PFSK-1 (cell line): Measurements from ENCODE around the gene RAC2.

ENCODE experiments used
- FOXP2 ChIP-seq: optimal IDR thresholded peaks from 2 replicates; pipeline ENCODE3; 2011; ENCODE audit warnings: borderline replicate concordance, control low read depth, inconsistent platforms; ENCODE audit not compliant: insufficient read depth; ENCODE audit errors: extremely low read length, extremely low read depth
- POLR2AphosphoS5 ChIP-seq: IDR thresholded peaks from 2 replicates; pipeline ENCODE4 v1.6.1; 2012; ENCODE audit warnings: low read depth, mild to moderate bottlenecking, control low read depth, low read length, moderate library complexity
- REST ChIP-seq, 2 experiments: IDR thresholded peaks; 2 replicates each; pipeline versions ENCODE4 v1.6.1 to v1.8.0; 2011 to 2012; ENCODE audit warnings: low read depth in 2 of 2, low read length in 2 of 2, control low read depth in 1 of 2, inconsistent platforms in 1 of 2, mild to moderate bottlenecking in 1 of 2, moderate library complexity in 1 of 2; ENCODE audit not compliant: insufficient read depth in 1 of 2
- SIN3A ChIP-seq: IDR thresholded peaks from 2 replicates; pipeline ENCODE4 v1.6.1; 2012; ENCODE audit warnings: mild to moderate bottlenecking, low read length, moderate library complexity, borderline replicate concordance; ENCODE audit not compliant: insufficient read depth
- TAF1 ChIP-seq: IDR thresholded peaks from 2 replicates; pipeline ENCODE4 v1.6.1; 2012; ENCODE audit warnings: low read length, control low read depth, borderline replicate concordance; ENCODE audit not compliant: insufficient read depth

The RAC2 gene

GRCh38 chr22:37179126-37179470 lies 65.0 kb downstream of the RAC2 start:
- TF ChIP-seq SIN3A: no peak
- TF ChIP-seq REST (IDR thresholded peaks at IDR 0.05; ENCODE audit: insufficient read depth in 1 of 2, low read depth in 2 of 2, low read length in 2 of 2): no peak
- no peak for TF ChIP-seq POLR2AphosphoS5

- TF ChIP-seq SIN3A: no peak
Measured at GRCh38 chr22:37178350-37179125, 65.5 kb downstream of the RAC2 start.

- TF ChIP-seq TAF1: no peak
- TF ChIP-seq SIN3A: no peak
- TF ChIP-seq POLR2AphosphoS5: no peak
- no peak for TF ChIP-seq FOXP2
- no peak for TF ChIP-seq REST (IDR thresholded peaks at IDR 0.05; ENCODE audit: insufficient read depth in 1 of 2, low read depth in 2 of 2, low read length in 2 of 2)
Measured at GRCh38 chr22:37177755-37178154, 66.3 kb downstream of the RAC2 start.

GRCh38 chr22:37177221-37177620 lies 66.8 kb downstream of the RAC2 start:
- no peak for TF ChIP-seq POLR2AphosphoS5
- no peak for TF ChIP-seq SIN3A
- TF ChIP-seq TAF1: no peak
- no peak for TF ChIP-seq FOXP2
- TF ChIP-seq REST (IDR thresholded peaks at IDR 0.05; ENCODE audit: insufficient read depth in 1 of 2, low read depth in 2 of 2, low read length in 2 of 2): no peak

GRCh38 chr22:37176464-37177061 lies 67.5 kb downstream of the RAC2 start:
- TF ChIP-seq REST (IDR thresholded peaks at IDR 0.05; ENCODE audit: insufficient read depth in 1 of 2, low read depth in 2 of 2, low read length in 2 of 2): no peak
- TF ChIP-seq TAF1: no peak
- no peak for TF ChIP-seq POLR2AphosphoS5
- 0 out of 2 replicates have a peak, but pooled peaks have one; percentile 32 for TF ChIP-seq SIN3A
